Activated CD4-positive, alpha-beta T cell treated with anti-CD3 and anti-CD28 coated beads for 4 hours (primary cell): ENCODE measurements around the gene AQP3.
"Not testable (repeated sequence)": the region's sequence is repeated elsewhere in the genome, so short reads cannot be mapped to it uniquely, and the experiment has no call there.

Experiments used
- DNase-seq, 2 donors: peaks; one replicate each; pipeline ENCODE4 v3.0.0-alpha.2; 2020

AQP3 gene

DNA sequence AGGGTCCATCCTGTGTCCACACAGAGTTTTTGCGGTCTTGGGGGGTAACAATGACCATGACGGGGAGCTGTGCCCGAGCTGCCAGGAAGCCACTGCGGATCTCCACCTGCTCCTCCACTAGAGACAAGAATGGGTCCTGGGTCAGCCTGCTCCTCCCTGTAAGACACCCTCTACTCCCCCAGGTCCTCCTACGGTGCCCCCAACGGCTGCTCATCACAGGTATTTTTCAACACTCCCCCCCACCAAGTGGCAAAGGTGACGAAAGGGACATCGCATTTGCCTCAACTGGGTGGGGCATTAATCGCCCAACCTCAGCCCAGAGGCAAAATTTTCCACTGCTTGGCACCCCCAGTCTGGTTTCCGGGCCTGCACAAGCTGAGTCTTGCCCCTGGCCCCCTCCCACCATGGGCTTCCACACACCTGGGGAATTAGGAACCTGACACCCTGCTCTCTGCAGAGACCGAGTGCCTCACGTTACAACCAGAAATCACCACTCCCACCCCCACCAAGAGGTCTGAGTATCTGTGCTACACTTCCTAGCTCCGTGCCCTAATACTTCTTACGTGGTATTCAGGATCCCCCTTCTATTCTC lies 16.7 kb upstream of the AQP3 start:
- DNase-seq = no peak

DNA sequence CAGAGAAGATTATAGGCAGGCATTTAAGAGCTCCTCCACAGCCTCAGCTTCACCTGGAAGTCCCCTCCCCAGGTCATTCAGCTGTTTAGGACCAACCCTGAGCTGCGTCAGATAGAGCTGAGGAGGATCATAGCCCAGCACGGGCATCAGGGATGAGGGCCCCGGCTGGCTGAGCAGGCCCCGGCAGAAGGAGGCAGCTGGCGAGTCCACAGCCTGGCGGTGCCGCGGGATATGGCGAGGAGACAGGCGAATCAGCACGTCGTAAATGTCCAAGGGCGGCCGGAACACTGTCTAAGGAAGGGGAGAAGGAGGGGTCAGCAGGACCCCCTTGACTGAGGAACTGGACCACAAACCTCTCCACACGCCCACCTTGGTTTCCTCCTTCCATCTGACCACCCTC lies 15.8 kb upstream of the AQP3 start:
- no peak for DNase-seq

DNA sequence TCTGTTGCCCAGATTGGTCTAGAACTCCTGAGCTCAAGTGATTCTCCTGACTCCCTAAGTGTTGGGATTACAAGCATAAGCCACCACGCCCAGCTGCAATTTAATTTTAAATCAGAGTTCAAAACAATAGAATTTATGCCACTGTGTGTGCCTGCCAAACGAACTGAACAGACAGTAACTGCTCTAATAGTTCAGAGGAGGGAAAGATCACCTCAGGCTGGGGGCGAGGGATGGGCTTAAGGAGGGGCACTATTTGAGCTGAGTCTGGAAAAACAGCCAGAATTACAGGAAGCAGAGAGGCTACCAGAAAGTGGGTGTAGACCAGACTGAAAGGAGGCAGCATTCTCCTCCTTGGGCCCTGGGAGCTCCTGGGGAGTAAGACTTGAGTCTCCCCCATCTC lies 14.1 kb upstream of the AQP3 start:
- DNase-seq = no peak

DNA sequence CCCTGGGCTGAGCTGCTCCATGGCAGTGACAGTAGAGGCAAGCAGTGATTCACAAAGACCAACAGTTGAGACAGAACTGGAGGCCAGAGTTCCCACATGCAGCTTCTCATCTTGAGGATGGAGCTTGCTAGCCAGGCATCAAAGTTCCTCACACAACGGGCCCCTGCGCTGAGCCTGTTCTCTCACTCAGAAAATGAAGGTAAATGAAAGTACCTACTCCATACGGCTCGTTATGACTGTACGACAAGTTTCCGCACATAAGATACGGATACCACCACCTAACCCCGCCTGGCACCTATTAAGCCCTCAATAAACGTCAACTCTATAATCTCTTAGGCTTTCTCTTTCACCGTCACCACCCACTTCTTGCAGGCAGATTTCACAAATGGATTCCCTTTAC lies 13.5 kb upstream of the AQP3 start:
- no peak for DNase-seq

DNA sequence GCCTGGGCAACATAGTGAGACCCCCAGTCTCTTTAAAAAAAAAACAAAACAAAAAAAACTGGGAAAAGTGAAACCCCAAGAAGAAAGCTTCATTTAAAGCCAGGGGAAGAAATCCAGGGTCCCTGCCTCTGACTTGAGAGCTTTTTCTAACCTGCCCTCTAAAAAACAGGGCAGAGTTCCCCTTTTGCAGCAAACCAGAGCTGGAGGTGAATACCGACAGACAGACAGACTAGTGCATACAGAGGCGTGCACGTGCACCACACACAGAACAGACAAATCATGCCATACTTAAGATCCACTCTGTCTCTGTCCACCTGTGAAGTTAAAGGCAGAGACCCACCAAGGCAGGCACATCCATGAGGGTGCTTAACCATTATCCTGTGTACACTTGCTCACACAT lies 11.7 kb upstream of the AQP3 start:
- DNase-seq = no peak

DNA sequence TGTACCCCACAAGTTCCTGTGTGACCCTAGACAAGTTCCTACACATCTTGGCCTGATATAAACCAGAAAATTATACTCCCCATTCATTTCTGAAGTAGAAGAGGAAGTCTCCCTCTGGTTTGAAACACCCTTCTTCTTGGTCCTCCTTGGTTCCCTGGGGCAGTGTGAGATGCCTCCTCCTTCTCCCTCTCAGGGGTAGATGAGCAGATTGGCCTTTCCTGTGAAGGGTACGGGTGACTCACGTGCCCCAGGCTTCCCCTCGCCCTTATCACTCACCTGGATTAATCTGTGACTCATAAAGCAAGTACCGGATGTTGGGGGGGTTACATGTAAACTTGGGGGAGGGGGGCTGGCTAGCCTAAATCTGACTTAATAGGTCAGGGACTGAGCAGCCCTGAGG lies 11.1 kb upstream of the AQP3 start:
- DNase-seq = peak; percentile 79

DNA sequence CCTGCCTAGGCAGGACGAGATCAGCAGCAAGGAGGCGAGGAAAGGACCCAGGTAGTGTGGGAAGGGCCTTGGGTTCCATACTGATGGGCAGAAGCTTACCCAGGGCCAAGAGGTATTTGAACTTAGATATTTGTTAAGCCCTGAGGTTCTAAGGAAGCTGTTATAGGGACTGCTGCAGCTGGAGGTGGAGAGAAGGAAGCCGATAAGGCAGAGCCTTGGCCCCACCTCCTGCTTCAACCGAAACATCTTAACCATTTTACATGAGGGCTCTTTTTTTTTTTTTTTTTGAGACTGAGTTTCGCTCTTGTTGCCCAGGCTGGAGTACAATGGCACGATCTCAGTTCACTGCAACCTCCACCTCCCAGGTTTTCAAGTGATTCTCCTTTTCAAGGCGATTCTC lies 8.6 kb upstream of the AQP3 start:
- no peak for DNase-seq

DNA sequence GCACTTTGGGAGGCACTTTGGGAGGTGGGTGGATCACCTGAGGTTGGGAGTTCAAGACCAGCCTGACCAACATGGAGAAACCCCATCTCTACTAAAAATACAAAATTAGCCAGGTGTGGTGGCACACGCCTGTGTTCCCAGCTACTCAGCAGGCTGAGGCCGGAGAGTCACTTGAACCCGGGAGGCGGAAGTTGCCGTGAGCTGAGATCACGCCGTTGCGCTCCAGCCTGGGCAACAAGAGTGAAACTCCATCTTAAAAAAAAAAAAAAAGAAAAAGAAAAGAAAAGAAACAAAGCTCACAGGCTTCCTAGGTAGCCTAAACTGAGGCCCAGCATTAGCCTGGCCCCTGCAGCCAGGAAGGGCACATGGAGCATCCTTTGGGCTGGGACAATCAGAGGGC lies 8.1 kb upstream of the AQP3 start:
- not testable (repeated sequence) for DNase-seq

DNA sequence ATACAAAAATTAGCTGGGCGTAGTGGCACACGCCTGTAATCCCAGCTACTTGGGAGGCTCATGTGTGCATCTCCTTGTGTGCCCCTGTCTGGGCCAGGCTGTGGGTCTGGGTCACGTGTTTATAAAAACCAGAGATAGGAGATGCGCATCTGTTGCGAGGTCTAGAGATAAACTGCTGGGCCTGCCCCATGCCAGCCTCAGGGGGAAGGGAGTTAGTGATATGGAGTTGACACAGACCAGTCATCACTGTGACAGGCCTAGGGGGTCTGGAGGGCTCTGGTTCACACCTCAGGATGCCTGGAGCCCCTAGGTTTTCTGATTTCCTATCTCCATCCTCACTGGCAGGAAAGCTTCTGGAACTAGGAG lies 7.3 kb upstream of the AQP3 start:
- DNase-seq = not testable (repeated sequence)

DNA sequence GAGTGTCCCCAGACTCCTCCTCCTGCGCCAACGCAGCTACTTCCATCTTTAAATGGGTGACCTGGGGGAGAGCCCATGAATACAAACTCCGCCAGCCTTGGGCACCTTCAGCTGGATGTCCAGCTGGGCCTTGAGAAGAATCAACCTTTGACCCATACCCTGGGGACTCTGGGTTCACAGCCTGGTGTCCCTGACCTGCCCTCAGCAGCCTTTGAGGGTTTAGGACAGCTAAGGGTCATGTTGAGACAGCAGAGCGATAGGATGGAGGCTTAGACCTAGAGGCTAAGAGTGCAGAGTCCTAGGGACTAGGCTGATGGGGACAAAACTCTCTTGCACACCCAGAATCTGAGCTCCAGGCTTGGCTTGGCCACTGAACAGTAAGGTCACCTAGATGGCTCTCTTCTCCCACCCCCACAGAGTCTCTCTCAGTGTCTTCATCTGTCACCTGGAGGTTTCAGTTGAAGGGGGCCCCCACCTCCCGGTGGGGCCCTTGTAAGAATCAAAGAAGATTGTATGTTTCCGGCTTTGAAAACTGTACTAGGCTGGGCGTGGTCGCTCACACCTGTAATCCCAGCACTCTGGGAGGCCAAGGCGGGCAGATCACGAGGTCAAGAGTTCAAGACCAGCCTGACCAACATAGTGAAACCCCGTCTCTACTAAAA lies 6.7 kb upstream of the AQP3 start:
- DNase-seq = no peak

DNA sequence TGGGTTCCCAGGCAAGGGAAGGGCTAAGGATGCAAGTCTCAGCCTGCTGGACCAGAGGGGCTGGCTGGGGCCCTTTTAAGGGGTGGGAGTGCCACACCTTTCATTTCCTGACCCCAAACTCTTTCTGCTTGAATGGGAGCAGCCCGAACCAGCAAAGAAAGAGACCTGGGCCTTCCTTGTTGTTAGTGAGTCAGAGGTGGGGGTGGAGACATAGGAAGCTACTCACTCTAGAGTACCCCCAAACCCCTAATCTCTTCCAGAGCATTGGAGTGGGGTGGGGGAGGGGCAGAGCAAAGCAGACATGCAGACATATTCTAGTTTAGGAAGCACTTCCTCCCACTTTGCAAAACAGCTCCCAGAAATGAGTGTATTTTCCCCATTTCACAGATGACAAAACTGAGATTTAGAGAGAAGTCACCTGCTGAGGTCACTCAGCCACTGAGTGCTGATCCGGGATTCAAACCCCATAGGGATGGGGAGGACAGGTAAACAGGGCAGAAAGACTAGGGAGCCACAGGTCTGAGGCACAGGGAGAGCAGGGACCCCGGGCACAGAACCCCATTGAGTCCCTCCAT lies 6.0 kb upstream of the AQP3 start:
- no peak for DNase-seq

DNA sequence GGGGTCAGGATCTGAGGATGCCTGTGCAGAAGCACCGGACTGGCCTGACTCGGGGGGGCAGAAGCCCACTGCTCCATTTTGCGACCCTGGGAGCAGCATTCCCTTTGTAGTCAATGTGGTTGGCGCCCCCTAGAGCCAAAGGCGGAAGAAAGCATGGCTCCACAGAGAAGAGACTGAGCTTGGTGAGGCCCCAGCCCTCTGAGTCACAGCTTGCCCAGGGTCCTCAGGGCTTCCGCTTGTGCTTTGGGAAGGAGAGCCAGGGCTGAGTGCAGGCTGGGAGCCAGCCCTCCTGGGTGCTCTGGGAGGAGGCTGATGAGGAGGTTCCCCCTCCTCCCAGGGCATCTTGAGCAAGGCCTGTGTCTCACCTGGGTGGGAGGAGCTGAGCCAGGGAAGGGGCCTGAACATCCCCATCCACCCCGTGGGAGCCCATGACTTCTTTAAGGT lies 5.5 kb upstream of the AQP3 start:
- peak; percentile 52 to 58 for DNase-seq

DNA sequence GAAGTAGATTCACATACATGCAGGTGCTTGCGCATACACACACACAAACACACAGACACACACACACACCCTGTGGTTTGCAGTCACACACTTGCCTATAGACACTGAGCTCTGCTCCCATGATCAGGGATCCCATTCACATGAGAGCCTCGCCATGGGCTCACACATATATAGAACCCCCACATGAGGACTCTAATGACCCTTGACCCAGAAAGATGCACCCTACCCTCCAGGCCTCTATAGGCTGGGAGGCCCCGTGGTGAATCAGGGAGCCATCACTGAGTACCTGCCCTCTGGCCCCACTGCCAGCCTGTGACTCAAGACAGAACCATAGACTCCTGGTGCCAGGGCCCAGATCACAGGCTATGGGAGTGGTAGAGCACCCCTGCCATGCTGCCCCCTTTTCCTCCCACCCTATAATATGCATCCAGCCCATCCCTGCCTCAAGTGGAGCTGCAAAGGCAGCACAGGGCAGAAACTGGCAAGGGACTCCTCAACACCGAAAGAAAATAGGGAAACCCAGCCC lies 3.3 kb upstream of the AQP3 start:
- DNase-seq = no peak

DNA sequence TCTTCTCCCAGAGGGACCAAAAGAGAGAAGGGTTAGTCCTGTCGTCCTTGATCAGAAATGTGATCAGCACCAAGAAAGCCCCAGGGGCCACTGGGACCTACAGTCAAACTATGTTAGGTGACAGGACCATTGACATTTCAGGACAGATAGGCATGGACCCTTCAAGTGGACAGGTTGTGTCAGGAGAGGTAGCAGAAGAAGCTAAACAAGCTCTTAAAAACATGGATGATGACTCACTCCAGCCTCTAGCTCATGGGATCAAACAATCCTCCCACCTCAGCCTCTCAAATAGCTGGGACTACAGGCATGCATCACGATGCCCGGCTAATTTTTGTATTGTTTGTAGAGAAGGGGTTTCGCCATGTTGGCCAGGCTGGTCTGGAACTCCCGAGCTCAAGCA lies 2.3 kb upstream of the AQP3 start:
- no peak for DNase-seq

DNA sequence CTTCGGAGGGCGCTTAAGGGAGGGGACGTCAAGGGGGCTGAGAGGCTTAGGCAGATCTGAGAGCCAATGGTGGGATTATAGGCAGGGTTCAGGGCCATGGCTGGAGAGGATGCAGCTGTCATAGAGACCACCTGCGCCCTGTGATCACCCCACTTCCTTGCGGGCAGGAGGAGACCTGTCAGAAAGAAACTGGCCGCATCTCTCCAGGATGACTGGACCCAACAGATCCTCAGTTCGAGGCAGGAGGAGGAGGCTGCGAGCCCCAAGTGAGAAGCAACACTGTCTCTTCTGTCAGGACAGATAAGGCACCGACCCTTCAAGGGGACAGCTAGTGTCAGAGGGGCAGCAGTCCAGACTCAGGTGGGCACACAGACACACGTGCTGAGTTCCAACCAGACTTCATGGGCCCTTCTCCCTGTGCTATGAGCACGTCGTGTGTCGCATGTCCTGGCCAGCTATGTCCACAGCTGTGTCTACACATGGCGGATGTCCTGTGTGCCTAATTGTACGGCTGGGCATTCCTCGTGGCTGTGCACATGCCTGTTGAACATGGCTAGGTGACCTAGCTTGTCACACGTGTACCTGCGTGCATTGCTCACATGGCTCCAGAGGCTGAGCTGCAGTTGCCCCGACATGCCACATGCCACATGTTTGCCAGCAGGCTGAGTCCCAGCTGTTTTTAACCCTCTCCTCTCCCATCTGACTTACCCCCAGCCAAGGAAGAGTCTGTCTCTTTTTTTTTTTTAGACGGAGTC lies 583 bp upstream of the AQP3 start:
- DNase-seq = no peak

DNA sequence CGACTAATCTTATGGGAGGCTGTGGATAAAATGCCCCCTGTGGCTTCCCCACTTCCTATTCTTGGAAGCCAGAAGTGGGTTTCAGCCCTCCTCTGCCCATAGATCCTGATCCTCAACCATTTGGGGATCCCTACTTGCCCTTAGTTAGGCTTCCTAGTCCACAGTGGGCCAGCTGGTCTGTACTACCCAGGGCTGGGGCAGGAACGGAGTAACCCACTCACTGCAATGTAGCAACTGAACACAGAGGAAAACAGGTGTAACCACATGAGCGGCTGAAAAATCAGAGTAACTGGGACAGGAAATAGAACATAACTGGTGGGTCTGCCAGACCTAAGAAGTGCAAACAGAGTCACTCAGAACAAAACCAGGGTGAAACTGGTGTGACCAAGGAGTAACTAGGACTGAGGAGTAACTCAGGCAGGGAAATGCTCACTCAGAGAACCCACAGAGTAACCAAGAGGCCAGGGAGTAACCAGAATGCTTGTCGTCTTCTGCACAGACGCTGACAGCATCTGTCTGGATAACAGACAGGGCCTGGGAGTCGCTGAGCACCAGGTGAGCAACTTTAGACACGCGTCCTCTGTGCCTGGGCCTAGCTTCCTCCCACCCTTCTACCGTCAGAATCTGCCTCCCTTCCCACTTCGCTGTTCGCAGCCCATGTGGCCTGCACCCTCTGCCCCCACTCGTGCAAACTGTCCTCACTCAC lies 1.0 kb downstream of the AQP3 start:
- DNase-seq = peak; percentile 40 to 48

DNA sequence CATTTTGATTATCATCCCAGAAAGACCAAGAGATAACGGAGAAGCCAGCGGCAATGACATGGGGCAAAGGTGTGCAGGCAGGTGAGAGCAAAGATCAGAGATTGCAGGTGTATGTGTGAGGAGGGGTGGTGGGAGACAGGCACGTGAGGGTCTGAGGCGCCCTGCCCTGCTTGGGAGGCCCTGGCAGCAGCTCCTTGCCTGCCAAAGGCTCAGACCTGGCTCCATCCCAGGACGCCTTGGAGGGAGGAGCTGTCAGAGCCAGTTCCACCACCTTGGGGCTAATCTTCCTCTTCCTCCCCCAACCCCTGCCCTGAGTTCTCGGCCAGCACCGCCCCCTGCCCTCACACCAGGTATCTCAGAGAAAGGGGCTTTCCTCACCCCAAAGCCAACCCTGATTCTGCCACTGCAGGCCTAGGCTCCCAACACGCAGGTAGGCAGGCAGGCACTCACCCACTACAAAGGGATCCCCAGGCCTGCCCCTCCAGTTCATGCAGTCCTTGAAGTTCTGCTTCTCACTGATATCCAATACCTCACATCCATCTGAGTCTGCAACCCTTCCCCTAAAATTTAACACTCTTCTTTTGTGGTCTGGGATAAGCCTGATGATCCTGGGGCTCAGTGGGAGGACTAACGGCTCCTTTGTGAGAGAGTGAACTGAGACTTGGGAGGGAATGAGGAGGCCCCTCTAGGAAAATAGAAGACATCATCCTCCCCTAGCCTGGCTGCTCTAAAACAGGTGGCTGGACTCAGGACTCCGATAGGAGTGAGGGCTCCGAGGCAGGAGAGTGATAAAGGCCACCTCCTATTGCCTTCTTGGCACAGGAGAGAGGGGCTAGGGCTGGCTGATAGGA lies 1.8 kb downstream of the AQP3 start:
- DNase-seq = no peak

DNA sequence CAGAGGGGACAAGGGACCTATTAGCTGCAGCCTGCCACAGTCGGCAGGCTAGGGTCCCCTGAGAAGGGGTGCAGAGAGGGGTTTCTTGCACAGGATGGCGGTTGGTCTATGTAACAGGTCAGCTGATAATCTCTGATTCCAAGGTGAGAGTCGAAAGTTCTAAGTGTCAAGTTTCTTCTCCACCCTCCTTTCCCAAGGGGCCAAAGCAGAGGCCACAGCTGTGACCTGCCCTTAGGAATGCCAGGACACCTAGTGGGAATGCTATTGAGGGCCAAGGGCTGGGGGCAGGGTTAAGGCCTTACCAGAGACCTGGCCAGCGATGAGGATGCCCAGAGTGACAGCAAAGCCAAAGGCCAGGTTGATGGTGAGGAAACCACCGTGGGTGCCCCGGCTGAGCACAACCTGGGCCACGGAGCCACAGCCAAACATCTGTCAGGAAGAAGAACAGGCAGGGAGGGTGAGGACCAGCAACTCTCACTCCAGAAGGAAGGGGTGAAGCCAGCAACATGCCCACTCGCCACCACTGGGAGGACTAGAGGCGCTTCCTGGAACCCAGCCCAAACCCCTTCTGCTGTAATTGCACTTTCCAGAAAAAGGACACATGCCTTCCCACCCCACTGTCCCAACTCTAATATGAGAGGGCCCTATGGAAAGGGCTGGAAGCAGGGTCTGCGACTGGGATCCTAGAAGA lies 3.8 kb downstream of the AQP3 start:
- DNase-seq = no peak

DNA sequence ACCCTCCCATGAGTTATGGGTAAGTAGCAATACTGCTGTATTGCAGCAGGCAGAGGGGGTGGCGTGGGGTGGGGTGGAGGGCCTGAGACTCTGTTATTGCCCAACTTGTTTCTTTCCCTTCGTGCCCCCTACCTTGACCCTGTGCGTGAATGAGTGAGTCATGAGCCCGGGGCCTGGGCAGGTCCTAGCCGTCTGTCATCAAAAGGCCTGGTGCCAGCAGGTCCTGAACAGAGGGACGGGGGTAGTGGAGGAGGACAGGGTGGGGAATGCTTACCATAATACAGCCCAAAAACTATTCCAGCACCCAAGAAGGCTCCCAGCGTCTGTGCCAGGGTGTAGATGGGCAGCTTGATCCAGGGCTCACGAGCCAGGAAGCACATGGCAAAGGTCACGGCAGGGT lies 4.3 kb downstream of the AQP3 start:
- DNase-seq = no peak

DNA sequence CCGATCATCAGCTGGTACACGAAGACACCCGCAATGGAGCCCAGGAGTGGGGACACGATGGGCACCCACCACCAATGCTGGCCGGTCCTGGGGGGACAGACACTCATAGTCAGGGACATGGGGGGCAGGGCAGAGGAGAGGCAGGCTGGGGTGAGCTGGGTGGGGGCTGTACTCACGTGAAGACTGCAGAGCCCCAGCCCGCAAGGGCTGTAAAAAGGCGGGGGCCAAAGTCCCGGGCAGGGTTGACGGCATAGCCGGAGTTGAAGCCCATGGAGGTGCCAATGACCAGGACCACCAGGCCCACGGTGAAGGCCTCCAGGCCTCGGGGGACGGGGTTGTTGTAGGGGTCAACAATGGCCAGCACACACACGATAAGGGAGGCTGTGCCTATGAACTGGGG lies 5.3 kb downstream of the AQP3 start:
- DNase-seq = no peak

DNA sequence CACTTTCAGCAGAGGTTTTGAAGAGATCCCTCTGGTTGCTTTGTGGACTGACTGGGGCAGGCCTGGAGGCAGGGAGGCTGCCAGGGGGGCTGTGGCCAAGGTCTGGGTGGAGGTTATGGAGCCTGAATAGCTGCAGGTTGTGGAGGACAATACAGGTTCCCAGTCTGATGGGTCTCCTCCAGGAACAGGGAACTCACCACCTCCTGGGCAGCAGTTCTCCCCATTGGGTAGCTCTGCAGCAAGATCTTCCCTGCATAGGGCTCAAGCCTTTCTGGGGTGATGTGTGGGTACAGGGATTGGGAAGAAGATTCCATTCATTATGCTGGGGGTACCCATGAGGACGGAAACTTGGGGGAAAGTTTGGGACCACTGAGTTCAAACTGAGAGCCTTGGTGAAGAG lies 6.8 kb downstream of the AQP3 start:
- DNase-seq = no peak

DNA sequence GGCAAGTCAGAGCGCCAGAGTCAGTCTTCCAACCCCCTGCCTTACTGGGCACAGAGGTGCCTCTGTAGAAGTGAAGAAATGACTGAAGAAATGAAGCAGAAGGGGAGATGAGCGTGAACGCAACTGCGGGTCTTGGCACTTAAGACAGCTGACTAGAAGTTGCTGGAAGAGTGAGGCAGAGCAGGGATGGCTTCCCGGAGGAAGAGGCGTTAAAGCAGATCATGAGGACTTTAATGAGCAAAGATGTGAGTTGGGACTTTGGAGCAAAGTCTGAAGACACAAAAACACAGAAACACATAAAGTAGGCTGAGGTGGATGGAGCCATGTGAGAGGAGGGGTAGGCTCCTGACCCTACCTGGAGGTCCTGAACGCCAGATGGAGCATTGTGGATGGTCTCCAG lies 7.2 kb downstream of the AQP3 start:
- no peak for DNase-seq
